GM12891 (cell line): ENCODE data around the gene CWC25.

Source experiments
- POLR2A ChIP-seq: IDR thresholded peaks from 2 replicates; pipeline ENCODE4 v1.6.1; 2011; ENCODE audit warnings: low read depth, low read length, control low read depth
- TAF1 ChIP-seq: IDR thresholded peaks from 2 replicates; pipeline ENCODE4 v1.6.1; 2011; ENCODE audit warnings: low read depth, low read length, control low read depth

DNA sequence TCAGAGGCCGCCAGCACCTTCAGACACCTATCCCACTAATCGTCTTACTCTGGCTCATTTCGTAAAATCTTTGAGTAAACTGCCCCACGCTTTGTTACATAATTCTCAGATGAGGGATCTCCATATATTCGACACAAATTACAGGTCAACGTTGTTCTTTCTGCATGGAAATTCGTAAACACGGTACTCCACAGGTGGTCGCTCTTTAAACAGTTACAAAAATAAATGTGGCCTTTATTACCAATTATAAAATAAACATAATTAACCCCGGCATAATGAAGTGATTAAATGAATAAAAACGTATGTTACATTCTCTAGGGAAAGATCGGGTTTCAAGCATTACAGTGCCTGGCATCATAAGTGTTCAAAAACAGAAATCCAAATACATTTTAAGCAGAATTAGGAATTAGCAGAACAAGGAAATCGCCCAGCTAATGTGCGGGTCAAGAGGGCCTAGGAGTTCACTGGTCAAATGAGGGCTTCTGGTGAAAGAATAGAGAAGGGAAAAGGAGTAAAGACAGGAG, 24.8 kb downstream of the CWC25 start:
- TF ChIP-seq POLR2A (0 out of 2 replicates have a peak, but pooled peaks have one; percentile 13), TAF1 (no peak)
